HG03066 (cell line): Measurements from ENCODE around the gene CASR.

Experiments used
- ATAC-seq: cut with Tn5 transposase; IDR thresholded peaks from one replicate; pipeline ENCODE4 v1.9.1; 2021; ENCODE audit warnings: low read depth; ENCODE audit not compliant: unreplicated experiment

The CASR gene

GRCh38 chr3:122208579-122208978, 25.1 kb downstream of the CASR start:
- ATAC-seq = no peak

- no peak for ATAC-seq
Observed at GRCh38 chr3:122213650-122214049, 30.2 kb downstream of the CASR start.

DNA sequence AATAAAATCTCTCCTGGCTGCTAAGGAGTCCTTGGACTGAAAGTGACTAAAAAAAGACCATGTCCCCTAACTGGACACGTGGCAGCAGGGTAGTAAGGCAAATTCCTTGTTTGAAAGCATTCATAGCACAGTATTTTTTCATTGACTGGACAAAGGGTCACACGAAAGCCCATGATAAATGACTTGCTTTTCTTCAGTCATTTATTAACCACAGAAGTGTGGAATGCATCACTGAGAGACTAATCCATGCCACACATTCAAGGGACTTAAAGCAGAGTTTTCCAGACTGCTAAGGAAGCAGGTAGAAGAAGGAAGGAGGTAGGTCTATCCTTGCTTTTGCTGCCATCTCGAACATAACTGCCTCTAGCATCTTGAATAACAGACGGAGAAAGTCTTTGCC, 31.2 kb downstream of the CASR start:
- no peak for ATAC-seq

GRCh38 chr3:122215592-122216298, 32.3 kb downstream of the CASR start:
- ATAC-seq = no peak

GRCh38 chr3:122217901-122218300, 34.4 kb downstream of the CASR start:
- no peak for ATAC-seq

DNA sequence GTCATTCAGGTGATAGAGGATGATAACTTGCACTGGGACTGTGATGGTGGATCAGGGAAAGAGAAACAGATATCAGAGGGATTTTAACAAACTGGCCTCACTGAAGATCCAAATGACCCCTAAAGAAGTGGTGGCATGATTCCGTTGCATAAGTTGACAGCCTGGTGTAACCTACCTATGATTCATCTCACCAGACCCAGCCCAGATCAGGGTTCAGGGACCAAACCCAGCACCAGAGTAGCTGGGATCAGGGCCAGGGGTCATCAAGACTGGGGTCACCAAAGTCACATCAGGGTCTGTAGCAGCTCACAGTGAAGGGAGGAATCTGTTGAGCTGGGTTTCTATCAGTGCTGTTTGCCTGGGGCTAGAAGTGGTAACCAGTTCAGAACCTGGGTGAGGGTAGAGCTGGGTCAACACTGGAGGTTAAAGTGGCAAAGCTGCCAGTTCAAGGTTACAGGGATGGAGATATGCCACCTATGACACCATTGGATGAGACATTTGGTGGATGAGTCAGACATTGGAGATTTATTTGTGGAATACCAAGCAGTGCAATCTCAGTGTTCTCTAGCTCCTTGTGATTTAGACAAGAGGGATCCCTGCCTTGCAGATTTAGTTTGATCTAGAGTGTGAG, 35.9 kb downstream of the CASR start:
- no peak for ATAC-seq

- no peak for ATAC-seq
Observed at GRCh38 chr3:122227036-122227781, 43.7 kb downstream of the CASR start.

GRCh38 chr3:122230174-122230573, 46.7 kb downstream of the CASR start:
- no peak for ATAC-seq

DNA sequence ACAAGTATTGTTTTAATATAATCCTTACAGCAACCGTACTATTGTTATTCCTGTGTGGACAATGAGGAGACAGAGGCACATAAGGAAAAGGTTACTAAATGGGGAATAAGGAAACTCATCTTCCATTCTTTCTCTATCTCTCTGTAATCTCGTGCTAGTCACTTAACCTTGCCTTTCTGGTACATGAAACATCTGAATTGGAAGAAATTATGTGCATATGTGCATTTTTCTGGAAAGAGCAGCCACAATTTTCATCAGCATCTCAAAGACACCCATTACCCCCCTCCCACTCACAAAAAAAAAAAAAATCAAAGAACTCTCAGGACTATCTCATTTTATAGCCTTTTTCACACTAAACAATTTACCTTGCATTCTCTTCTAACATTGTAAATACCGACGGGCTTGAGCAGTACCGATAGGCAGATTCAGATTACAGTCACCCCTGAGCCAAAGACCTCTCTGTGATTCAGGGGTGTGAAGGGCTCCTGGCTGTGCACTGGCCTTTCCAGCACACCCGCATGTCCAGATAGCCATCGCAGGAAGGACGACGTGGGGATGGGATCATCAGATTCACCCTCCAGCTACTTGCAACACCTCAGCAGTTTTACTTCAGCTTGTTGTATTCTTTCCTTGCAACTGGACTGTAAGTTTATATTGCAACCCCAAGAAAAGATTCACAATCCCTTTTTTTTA, 48.1 kb downstream of the CASR start:
- ATAC-seq = no peak

DNA sequence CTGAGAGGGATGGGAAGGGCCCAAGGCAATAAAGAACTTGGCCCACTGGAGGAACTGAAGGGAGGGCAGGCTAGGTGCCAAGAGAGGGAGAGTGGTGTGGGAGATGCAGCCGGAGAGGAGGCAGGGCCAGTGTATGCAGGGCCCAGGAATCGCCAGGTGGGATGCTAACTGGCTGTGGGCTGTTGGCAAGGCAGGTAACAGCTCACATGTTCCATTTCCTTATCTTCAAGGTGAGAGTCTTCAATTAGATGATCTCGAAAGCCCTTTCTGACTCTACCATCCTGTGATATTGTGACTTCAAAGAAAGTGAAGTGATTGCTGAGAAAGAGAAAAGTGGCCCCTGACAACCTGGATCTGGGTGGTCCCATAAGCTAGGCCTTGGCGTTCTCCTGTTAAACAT, 49.0 kb downstream of the CASR start:
- no peak for ATAC-seq

GRCh38 chr3:122233101-122233952, 49.9 kb downstream of the CASR start:
- peak; percentile 65 for ATAC-seq

- ATAC-seq = no peak
Observed at GRCh38 chr3:122234117-122234516, 50.6 kb downstream of the CASR start.

DNA sequence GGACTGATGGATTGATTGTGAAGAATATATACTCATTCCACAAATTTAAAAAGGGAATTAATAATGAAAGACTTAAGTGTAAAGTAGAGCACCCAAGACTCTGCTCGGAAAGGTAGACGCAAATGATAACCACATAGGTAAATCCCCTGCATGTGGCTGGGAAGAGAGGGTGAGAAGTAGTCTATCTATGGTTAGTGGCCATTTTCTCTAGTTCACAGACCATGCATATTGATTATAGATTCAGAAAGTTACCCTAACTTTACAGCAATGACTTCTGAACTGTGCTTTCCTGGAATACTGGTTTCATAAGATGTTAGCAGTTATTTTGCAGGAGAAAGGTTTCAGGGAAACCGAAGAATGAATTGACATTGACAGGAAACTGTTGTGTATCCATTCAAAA, 51.7 kb downstream of the CASR start:
- ATAC-seq = peak; percentile 41

DNA sequence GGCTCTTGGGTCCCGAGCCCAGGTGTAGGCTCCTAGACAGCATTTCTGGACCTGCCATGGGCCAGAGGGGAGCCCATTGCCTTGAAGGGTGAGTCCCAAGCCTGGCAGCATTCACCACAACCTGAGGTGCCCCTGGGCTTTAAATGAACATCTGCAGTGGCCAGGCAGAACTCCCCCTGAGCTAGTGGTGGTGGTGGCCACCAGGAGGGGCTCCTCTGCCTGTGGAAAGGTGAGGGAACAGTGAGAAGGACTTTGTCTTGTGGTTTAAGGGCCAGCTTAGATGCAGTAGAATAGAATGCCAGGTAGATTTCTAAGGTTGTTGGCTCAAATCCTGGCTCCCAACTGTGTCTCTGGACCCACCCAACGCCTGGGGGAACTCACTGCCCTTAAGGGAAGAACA, 55.6 kb downstream of the CASR start:
- no peak for ATAC-seq

GRCh38 chr3:122245513-122246174, 62.2 kb downstream of the CASR start:
- ATAC-seq = no peak

- ATAC-seq = no peak
Observed at GRCh38 chr3:122246199-122246598, 62.7 kb downstream of the CASR start.

DNA sequence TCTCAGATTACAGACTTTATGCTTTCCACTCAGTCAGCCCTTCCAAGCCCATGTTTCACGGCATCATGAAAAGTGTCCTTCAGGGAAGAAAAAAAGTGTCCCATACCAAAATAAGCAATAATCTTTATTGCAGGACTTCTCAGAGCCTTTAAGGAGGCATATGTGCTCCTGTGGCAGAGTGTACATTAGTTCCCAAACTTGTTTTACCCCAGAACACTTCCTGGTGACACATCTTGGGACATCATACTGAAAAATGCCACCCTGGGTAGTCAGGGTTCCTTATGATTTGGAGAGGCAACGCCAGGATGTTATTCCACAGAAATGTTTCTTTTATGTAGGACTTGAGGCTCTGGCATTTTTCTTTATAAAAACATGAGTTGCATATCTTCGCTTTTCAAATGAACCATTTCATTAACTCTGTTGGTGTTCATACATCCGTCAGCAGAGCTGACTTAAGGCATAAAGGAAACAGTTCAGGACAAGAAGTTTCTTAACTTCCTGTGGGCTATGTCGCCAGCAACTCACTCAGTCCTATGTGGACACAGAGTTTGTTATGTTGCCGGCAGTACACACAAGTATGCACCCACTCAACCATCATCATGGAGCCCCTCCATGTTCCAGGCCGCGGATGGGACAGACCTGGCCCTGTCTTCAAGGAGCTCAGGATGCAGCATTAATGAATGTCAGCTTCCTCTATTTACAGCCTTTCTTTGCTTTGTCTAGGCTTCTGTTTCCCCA, 63.8 kb downstream of the CASR start:
- ATAC-seq = no peak

DNA sequence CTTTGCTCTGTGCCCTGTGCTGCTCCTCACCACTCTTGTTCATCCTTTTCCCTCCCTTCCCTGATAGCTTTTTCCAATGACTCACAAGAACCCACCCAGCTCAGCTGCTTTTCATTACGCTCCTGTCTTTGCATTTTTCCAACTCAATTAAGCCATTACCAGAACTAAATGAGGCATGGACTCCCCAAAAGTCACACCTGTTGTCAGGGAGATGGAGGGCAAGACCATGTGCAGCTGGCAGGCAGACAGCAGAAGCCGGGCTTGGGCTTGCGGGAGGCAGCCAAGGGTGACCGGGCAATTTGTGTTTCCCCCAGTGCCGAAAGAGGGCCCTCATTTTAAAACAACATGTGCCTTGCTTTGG, 64.3 kb downstream of the CASR start:
- ATAC-seq = no peak

DNA sequence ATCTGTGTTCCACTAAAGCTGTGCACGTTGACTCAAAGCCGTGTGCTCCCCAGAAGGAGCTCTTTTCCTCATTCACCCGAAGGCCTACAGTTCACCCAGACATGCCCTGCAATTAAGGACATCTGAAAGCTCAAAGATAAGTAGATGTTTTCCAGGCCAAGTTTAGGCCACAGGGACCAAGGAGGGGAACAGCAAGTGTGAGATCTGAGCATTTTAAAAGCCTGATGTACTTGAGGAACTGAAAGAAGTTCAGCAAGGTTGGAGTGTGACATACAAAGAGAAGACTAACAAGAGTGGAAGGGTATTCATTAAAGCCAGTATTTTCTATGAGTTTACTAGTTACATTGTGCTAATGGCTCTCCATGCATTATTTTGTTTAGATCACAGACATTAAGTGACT, 68.0 kb downstream of the CASR start:
- ATAC-seq = no peak
